Activated CD4-positive, alpha-beta T cell treated with anti-CD3 and anti-CD28 coated beads for 4 hours (primary cell): ENCODE data around the gene CHCHD2.
"Not testable (repeated sequence)": the region's sequence is repeated elsewhere in the genome, so short reads cannot be mapped to it uniquely, and the experiment has no call there.

Experiments
- DNase-seq, 2 donors: peaks; one replicate each; pipeline ENCODE4 v3.0.0-alpha.2; 2020

CHCHD2 gene

GRCh38 chr7:56081626-56082340 is 24.5 kb downstream of the CHCHD2 start:
- DNase-seq, result no peak

DNA sequence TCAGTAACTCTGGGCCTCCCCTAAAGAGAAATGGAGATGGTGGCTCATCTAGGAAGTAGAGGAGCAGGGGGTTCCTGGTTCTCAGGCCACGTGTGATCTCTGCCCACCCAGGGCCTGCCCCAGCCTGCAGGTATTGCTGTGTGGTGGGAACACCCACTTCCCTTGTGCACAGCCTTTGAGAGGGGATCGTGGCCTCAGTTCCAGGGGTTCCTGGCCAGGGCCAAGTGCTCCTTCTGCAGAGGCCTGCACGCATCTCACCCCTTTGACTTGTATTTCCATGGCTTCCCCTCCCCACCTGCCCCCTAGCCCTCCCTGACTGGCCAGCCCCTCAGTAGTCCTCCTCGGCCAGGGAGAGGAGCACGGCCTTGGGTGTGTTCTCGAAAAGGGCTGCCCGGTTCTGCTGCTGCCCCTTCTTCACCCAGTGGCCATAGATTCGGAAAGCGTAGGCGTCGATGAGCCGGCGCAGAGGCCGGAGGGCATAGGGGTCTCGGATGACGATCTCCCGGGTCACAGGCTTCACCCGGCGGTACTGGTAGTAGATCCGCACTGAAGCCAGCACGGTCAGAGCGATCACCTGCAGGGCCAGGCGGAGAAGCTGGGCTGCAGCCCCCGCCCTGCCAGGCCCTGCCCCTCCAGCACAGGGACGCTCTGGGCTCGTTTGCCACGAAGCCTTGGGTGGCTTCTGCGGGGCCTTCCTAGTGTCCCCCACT is 25.4 kb downstream of the CHCHD2 start:
- DNase-seq, result not testable (repeated sequence)

DNA sequence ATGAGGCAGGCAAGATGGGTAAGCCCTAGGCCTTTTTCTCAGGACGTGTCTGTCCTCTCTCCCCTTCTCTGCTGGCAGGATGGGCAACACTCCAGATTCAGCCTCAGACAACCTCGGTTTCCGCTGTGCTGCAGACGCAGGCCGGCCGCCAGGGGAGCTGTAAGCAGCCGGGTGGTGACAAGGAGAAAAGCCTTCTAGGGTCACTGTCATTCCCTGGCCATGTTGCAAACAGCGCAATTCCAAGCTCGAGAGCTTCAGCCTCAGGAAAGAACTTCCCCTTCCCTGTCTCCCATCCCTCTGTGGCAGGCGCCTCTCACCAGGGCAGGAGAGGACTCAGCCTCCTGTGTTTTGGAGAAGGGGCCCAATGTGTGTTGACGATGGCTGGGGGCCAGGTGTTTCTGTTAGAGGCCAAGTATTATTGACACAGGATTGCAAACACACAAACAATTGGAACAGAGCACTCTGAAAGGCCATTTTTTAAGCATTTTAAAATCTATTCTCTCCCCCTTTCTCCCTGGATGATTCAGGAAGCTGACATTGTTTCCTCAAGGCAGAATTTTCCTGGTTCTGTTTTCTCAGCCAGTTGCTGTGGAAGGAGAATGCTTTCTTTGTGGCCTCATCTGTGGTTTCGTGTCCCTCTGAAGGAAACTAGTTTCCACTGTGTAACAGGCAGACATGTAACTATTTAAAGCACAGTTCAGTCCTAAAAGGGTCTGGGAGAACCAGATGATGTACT is 26.7 kb downstream of the CHCHD2 start:
- no peak for DNase-seq

DNA sequence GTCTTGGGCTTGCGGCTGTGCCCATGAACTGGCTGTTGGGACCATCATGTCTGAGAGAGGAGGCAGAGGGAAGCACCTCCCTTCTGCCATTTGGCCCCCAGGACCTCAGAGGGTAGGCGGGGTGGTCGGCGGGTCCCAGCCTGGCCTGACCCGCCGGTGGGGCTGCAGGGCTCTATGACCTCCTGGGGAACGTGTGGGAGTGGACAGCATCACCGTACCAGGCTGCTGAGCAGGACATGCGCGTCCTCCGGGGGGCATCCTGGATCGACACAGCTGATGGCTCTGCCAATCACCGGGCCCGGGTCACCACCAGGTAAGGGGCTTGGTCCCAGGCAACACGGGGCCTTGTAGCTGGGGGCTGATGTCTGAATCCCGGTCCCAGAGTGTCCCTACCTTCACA is 28.1 kb downstream of the CHCHD2 start:
- no peak for DNase-seq

DNA sequence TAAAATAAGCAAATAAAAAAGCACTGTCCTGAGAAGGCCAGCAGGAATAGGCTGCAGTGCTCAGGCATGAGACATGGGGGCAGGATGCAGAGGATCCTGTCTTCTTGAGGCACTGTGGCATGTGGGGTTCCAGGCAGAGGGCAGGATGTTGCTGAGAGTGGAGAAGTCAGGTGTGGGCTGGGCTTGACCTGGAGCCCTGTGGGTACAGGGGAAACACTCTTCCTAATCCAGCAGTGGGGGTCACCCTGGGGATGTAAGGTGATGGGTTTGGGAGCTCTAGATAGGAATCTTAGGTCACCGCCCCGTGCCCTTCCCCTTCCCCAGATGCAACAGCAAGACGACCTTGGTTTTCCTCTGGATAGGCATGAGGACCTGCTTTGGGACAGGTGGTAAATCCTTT is 28.6 kb downstream of the CHCHD2 start:
- no peak for DNase-seq

DNA sequence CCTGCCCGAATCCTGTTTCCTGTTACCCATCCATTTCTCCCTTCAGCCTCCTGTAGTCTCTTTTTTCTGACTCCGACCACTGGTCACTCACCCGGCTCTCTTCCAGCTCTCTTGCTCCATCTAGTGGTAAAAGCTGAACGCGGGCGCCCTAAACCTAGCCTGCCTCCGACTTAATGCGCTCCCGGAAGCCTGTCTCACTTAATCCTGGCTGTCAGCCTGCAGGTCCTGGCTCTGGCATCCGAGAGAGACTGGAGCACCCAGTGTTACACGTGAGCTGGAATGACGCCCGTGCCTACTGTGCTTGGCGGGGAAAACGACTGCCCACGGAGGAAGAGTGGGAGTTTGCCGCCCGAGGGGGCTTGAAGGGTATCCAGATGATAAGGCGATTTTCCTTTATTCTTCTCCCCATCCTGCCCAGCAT is 31.9 kb downstream of the CHCHD2 start:
- DNase-seq, result peak; percentile 41 to 65

GRCh38 chr7:56066376-56066775 is 39.9 kb downstream of the CHCHD2 start:
- DNase-seq, result not testable (repeated sequence)

- DNase-seq, result peak; percentile 89 to 92
Measured at GRCh38 chr7:56063882-56064625, 42.2 kb downstream of the CHCHD2 start, which contains the start of gene SUMF2. SUMF2 (plus strand) TSS chr7:56064286; CDS start chr7:56064312, 26 bp downstream.

DNA sequence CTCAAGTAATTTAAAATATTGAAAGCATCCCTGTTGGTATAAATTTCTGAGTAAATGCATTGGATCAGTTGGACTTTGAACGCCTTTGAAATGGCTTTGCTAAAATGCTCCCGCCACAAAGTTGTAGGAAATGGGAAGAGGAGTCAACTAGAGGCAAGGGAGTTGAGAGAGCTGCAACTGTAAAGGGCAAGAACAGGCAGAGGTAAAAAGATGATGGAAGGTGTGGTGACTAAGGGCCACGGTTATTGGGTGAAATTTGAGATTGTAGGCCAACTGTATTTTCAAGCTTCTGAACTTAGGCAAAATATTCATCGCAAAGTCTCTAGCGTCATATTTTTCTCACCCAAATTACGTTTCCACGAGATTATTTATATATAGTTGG is 42.8 kb downstream of the CHCHD2 start:
- no peak for DNase-seq

DNA sequence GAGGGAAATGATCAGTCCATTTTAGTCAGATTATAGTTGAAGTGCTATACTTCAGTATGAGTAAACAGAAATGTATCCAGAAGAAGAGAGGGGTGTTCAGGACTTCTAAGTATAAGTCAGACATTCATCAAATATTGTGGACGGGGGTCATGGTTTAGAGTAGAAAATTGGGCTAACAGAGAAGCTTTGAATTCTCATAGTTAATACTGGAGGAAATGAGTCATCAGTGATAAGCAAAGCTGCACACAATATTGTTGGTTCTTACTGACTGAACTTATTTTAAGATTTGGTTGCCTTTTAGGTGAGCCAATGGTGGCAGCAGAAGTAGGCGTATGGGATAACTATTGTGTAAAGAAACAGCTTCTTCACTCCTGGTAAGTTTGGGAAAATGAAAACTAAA is 43.9 kb downstream of the CHCHD2 start:
- no peak for DNase-seq

DNA sequence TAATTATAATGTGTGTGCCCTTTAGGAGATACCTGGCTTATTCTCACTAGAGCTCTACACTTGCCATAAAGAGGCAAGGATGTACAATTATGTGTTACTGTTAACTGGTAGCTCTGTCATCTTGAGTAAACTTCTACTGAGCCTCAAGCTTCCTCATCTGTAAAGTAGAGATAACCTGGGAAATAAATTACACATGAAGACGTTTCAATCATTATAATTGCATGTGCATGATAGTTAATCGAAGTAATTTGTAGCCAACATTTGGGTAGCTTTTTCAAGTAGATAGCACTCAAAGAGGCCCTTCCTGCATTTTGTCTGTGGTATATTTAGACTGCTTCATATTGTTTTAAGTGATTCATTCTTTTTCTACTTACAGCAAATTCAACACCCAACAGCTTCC is 52.3 kb downstream of the CHCHD2 start:
- DNase-seq, result no peak

DNA sequence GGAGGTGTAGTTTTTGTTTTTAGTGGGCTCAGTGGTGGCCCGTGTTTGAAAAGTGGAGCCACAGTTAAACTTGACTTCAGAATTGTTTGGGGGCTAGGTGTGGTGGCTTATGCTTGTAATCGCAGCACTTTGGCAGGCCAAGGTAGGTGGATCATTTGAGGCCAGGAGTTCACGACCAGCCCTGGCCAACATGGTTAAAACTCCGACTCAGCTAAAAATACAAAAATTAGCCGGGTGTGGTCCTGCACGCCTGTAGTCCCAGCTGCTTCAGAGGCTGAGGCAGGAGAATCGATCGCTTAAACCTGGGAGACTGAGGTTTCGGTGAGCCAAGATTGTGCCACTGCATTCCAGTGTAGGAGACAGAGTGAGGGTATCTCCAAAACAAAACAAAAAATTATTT is 52.9 kb downstream of the CHCHD2 start:
- DNase-seq, result no peak
